PC-3 (cell line): ENCODE measurements around the gene FXR2. TPM values are rescaled to one million over a fixed set of nuclear protein-coding genes. Genes with fewer than 3 reads are reported as not detected.

Experiments used
- ATAC-seq: fragments of 200-7000 bp; cut with Tn5 transposase; 2 replicates; pipeline ENCODE4 v1.9.1; 2020; ENCODE audit warnings: mild to moderate bottlenecking, moderate library complexity
- BruUV-seq: library from RNA; stranded (reverse); fragments of 400-500 nt; replicated peaks from 2 replicates; lab custom pipeline; 2021; lab: Mats Ljungman, UMichigan
- CTCF ChIA-PET: fragments of 300-600 bp; sonication (Branson Sonifier 250); formaldehyde crosslinking; loops from one replicate; lab custom pipeline; 2022; ENCODE audit warnings: antibody characterized with exemption; lab: Charles Lee
- POLR2A ChIA-PET: fragments of 300-600 bp; sonication (Branson Sonifier 250); formaldehyde crosslinking; loops from one replicate; lab custom pipeline; 2022; ENCODE audit warnings: antibody characterized with exemption; ENCODE audit not compliant: unreplicated experiment; lab: Charles Lee
- DNase-seq: peaks from one replicate; pipeline ENCODE4 v3.0.0-alpha.2; 2015
- H2AFZ ChIP-seq: fragments of 300-600 bp; sonication (generic); 2 replicates; pipeline ENCODE4 v1.6.0; 2016; ENCODE audit warnings: antibody characterized with exemption, low read length
- H3F3A ChIP-seq: fragments of 300-600 bp; sonication (generic); one replicate; pipeline ENCODE4 v1.6.0; 2017; ENCODE audit warnings: antibody characterized with exemption, low read length, control low read depth, mild to moderate bottlenecking; ENCODE audit not compliant: unreplicated experiment
- H3K27ac ChIP-seq: fragments of 300-600 bp; sonication (generic); 2 replicates; pipeline ENCODE4 v1.5.1; 2016; ENCODE audit warnings: mild to moderate bottlenecking, low read length
- H3K27me3 ChIP-seq: fragments of 300-600 bp; sonication (generic); 2 replicates; pipeline ENCODE4 v1.6.1; 2016; ENCODE audit warnings: low read length, mixed read lengths
- H3K36me3 ChIP-seq: fragments of 300-600 bp; sonication (generic); 2 replicates; pipeline ENCODE4 v1.6.1; 2016; ENCODE audit warnings: low read depth, mixed run types, low read length, mixed read lengths
- H3K4me1 ChIP-seq: fragments of 300-600 bp; sonication (generic); 2 replicates; pipeline ENCODE4 v1.5.1; 2016; ENCODE audit warnings: low read length; ENCODE audit not compliant: insufficient read depth
- H3K4me2 ChIP-seq: fragments of 300-600 bp; sonication (generic); 2 replicates; pipeline ENCODE4 v1.6.0; 2016; ENCODE audit warnings: low read length
- H3K4me3 ChIP-seq: fragments of 300-600 bp; sonication (generic); 2 replicates; pipeline ENCODE4 v1.5.1; 2016; ENCODE audit warnings: mild to moderate bottlenecking, low read length, mixed read lengths
- H3K79me2 ChIP-seq: fragments of 300-600 bp; sonication (generic); 2 replicates; pipeline ENCODE4 v1.6.1; 2017; ENCODE audit warnings: low read length, mixed read lengths
- H3K9ac ChIP-seq: fragments of 300-600 bp; sonication (generic); 2 replicates; pipeline ENCODE4 v1.6.0; 2016; ENCODE audit warnings: mild to moderate bottlenecking, low read length
- H3K9me2 ChIP-seq: fragments of 300-600 bp; sonication (generic); replicated peaks from 2 replicates; pipeline ENCODE4 v1.6.1; 2016; ENCODE audit warnings: mixed run types, low read length, mixed read lengths
- H3K9me3 ChIP-seq: fragments of 300-600 bp; sonication (generic); 2 replicates; pipeline ENCODE4 v1.6.1; 2016; ENCODE audit warnings: low read length, mixed read lengths
- H4K20me1 ChIP-seq: fragments of 300-600 bp; sonication (generic); 2 replicates; pipeline ENCODE4 v1.6.1; 2016; ENCODE audit warnings: low read length, mixed read lengths
- EZH2 ChIP-seq: fragments of 300-600 bp; sonication (generic); IDR thresholded peaks from one replicate; pipeline ENCODE4 v1.6.1; 2017; ENCODE audit warnings: antibody characterized with exemption, mild to moderate bottlenecking, low read length; ENCODE audit not compliant: unreplicated experiment
- EZH2phosphoT487 ChIP-seq: fragments of 300-600 bp; sonication (generic); IDR thresholded peaks from 2 replicates; pipeline ENCODE4 v1.6.1; 2018; ENCODE audit warnings: mild to moderate bottlenecking, antibody characterized with exemption, low read length, borderline replicate concordance
- intact Hi-C: fragments of 100-400 bp; cut with micrococcal nuclease; formaldehyde crosslinking; loops from 2 replicates; pipeline ENCODE4 v1.9.0; 2023
- total RNA-seq: library from RNA; depleted of rRNA; stranded (reverse); fragments of >200 nt; gene quantifications from 2 replicates; pipeline ENCODE4 v1.2.3, GENCODE V29; 2014
- TF ChIP-seq, protein P1 (sequence below): fragments of 300-600 bp; sonication (generic); conservative IDR thresholded peaks from 2 replicates; pipeline ENCODE4 v1.5.1; 2017; ENCODE audit warnings: antibody characterized with exemption, low read depth, mild to moderate bottlenecking, low read length

Gene FXR2
- total RNA-seq, 1 experiment from 2014 or later: 51.4 TPM

DNA sequence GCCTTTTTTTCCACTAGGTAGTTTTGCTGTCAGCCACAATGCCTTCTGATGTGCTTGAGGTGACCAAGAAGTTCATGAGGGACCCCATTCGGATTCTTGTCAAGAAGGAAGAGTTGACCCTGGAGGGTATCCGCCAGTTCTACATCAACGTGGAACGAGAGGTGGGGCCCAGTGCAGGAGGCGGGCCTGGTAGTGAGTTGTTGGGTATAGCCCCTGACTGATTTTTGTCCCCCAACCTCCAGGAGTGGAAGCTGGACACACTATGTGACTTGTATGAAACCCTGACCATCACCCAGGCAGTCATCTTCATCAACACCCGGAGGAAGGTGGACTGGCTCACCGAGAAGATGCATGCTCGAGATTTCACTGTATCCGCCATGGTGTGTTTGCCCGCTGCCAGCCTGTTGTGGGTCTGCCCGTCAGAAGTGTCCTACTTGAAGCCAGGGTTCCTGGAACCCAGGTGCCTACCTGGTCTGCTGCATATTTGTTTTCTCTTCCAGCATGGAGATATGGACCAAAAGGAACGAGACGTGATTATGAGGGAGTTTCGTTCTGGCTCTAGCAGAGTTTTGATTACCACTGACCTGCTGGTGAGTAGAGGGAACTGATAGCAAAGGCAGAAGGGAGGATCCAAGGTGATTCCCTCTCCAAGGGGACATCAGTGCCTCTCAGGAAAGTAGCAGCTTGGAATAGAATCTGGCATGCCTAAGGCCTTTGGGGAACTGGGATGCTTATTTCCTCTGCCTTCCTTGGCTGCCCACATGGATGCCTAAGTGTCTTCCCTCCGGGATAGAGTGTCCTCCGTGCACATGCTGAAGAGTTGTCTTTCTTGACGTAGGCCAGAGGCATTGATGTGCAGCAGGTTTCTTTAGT, 37.1 kb downstream of the FXR2 start:
- Histone ChIP-seq H3K4me2 (no peak overlapping the region), H3K9me3 (no peaks in the 10 kb centered on the region)

DNA sequence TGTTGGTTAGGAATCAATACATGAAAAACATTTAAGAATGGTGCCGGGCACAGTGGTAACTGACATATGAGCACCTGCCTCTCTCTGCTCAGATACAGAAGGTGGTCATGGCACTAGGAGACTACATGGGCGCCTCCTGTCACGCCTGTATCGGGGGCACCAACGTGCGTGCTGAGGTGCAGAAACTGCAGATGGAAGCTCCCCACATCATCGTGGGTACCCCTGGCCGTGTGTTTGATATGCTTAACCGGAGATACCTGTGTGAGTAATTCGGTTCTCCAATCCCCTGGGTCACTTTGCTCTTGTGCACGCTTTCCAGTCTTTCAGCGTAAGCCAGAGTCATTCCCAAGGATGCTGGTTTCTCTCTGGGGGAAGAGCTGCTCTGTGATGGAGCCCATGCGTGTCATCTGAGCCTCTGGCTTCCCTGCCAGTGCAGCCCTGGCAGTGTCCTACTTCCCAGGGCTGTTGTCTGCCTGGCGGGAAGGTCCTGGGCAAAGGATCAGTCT, 38.2 kb downstream of the FXR2 start:
- H3K4me3 ChIP-seq: no peak overlapping the region
- no peak overlapping the region for H3K27ac ChIP-seq
- POLR2A ChIA-PET: no interaction called here

More for the DNA sequence above, 37.1 kb downstream of the FXR2 start:
- H3K9ac ChIP-seq: no peak overlapping the region
- ATAC-seq (no peak), DNase-seq (no peak)
- H3F3A ChIP-seq: peaks cover 37% of the 10 kb centered on the region
- BruUV-seq: no TSS peak
- peaks cover 53% of the 10 kb centered on the region for H3K36me3 ChIP-seq
- H3K4me1 ChIP-seq: peaks cover 52% of the 10 kb centered on the region
- H3K9me2 ChIP-seq: no peaks in the 10 kb centered on the region
- H4K20me1 ChIP-seq: peaks cover 51% of the 10 kb centered on the region
- CTCF ChIA-PET: no interaction called here
- no peak overlapping the region for H3K4me3 ChIP-seq
- TF ChIP-seq EZH2 (no peak), EZH2phosphoT487 (no peak)
- TF ChIP-seq, protein P1, sequence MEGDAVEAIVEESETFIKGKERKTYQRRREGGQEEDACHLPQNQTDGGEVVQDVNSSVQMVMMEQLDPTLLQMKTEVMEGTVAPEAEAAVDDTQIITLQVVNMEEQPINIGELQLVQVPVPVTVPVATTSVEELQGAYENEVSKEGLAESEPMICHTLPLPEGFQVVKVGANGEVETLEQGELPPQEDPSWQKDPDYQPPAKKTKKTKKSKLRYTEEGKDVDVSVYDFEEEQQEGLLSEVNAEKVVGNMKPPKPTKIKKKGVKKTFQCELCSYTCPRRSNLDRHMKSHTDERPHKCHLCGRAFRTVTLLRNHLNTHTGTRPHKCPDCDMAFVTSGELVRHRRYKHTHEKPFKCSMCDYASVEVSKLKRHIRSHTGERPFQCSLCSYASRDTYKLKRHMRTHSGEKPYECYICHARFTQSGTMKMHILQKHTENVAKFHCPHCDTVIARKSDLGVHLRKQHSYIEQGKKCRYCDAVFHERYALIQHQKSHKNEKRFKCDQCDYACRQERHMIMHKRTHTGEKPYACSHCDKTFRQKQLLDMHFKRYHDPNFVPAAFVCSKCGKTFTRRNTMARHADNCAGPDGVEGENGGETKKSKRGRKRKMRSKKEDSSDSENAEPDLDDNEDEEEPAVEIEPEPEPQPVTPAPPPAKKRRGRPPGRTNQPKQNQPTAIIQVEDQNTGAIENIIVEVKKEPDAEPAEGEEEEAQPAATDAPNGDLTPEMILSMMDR: no peak
- no peak overlapping the region for H3K27ac ChIP-seq
- H3K79me2 ChIP-seq: peaks cover 62% of the 10 kb centered on the region
- H3K27me3 ChIP-seq: no peaks in the 10 kb centered on the region
- intact Hi-C loops: loop anchor here (5.0 kb wide), 1 partner anchor 110 kb away; the partner anchor contains the start of genes TP53 and WRAP53
- POLR2A ChIA-PET: interaction anchor here (0.5 kb wide), 1 partner anchor 38 kb away, joined by 8 read pairs; no protein-coding TSS in a partner anchor
- no peak overlapping the region for H2AFZ ChIP-seq

More for the DNA sequence above, 38.2 kb downstream of the FXR2 start:
- H3K9ac ChIP-seq: no peak overlapping the region
- H3F3A ChIP-seq: peaks cover 37% of the 10 kb centered on the region
- H3K27me3 ChIP-seq: no peaks in the 10 kb centered on the region
- DNase-seq: no peak
- H2AFZ ChIP-seq: no peak overlapping the region
- CTCF ChIA-PET: no interaction called here
- peaks cover 56% of the 10 kb centered on the region for H3K79me2 ChIP-seq
- peaks cover 51% of the 10 kb centered on the region for H4K20me1 ChIP-seq
- H3K9me2 ChIP-seq: no peaks in the 10 kb centered on the region
- H3K36me3 ChIP-seq: peaks cover 53% of the 10 kb centered on the region
- TF ChIP-seq, protein P1: no peak
- TF ChIP-seq EZH2 (no peak), EZH2phosphoT487 (no peak)
- peak overlapping the region; percentile 92; the same call in 1 of the 2 replicates for H3K4me2 ChIP-seq
- no TSS peak for BruUV-seq
- peaks cover 56% of the 10 kb centered on the region for H3K4me1 ChIP-seq
- H3K9me3 ChIP-seq: no peaks in the 10 kb centered on the region
- intact Hi-C loops: loop anchor here (5.0 kb wide), 1 partner anchor 111 kb away; the partner anchor contains the start of genes TP53 and WRAP53
- ATAC-seq: no peak
